Upper lobe of right lung (tissue), 1 donor: Measurements from ENCODE around the gene LYRM2. TPM values are rescaled to one million over a fixed set of nuclear protein-coding genes. Genes with fewer than 3 reads are reported as not detected.

Source experiments
- ATAC-seq: fragments of 200-7000 bp; cut with Tn5 transposase; one replicate; pipeline ENCODE4 v1.9.1; 2020; ENCODE audit warnings: mild to moderate bottlenecking, moderate library complexity
- DNase-seq: peaks from one replicate; pipeline ENCODE4 v3.0.0-alpha.2; 2020
- H3K27ac ChIP-seq: fragments of 200-600 bp; one replicate; pipeline ENCODE4 v1.8.0; 2022
- H3K27me3 ChIP-seq: fragments of 200-600 bp; one replicate; pipeline ENCODE4 v1.8.0; 2022; ENCODE audit warnings: mild to moderate bottlenecking
- H3K36me3 ChIP-seq: fragments of 200-600 bp; one replicate; pipeline ENCODE4 v1.8.0; 2022
- H3K4me1 ChIP-seq: fragments of 200-600 bp; one replicate; pipeline ENCODE4 v1.8.0; 2022
- H3K4me3 ChIP-seq: fragments of 200-600 bp; one replicate; pipeline ENCODE4 v1.8.0; 2022; ENCODE audit warnings: mild to moderate bottlenecking
- H3K9me3 ChIP-seq: fragments of 200-600 bp; one replicate; pipeline ENCODE4 v1.8.0; 2022
- CTCF ChIP-seq: fragments of 200-600 bp; IDR thresholded peaks from one replicate; pipeline ENCODE4 v1.8.0; 2022; ENCODE audit warnings: antibody characterized with exemption
- intact Hi-C: fragments of 100-400 bp; cut with DNase I; formaldehyde crosslinking; loops from one replicate; pipeline ENCODE4 v1.11.0; 2022
- total RNA-seq: library from RNA; stranded (reverse); fragmentation: NEBNext Ultra II Directional; extraction: Animal tissue kit (Norgen Biotek cat#: 25700); gene quantifications from one replicate; pipeline ENCODE4 v1.2.1, GENCODE V29; 2021
- donor health status: DM: no; HTN: yes; CAD: no; lungs with severe emphysema.

Gene LYRM2
- total RNA-seq, 1 donor from 2014 or later = 32.9 TPM

- intact Hi-C loops = no loop called here
- DNase-seq = no peak
- Histone ChIP-seq H3K9me3 (no peaks in the 10 kb centered on the region), H3K4me1 (no peaks in the 10 kb centered on the region), H3K36me3 (no peaks in the 10 kb centered on the region), H3K4me3 (no peak overlapping the region), H3K27ac (no peak overlapping the region), H3K27me3 (no peaks in the 10 kb centered on the region)
- TF ChIP-seq CTCF = no peak
- no peak for ATAC-seq
Observed at GRCh38 chr6:89602166-89602565, 36.4 kb downstream of the LYRM2 start.

DNA sequence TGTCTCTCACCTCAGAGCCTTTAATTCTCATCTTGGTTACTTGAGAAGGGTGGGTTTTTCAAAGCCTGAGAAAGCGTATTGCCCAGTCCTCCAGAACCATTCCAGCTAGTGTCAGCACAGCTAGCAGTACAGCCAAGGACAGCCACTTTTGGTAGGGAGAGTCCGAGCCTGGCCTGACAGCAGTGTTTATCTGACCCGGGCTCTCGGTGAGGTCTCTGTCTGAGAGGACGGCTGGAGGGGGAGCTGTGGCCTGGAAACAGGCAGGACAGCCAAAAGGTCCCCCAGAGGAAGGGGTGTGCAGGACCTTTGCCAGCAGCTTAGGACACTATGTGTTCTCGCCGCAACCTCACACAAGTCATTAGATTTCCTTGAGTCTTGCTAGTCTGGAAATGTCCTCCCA, 38.8 kb downstream of the LYRM2 start:
- ATAC-seq = no peak
- H3K4me1 ChIP-seq = no peaks in the 10 kb centered on the region
- H3K9me3 ChIP-seq = no peaks in the 10 kb centered on the region
- intact Hi-C loops = no loop called here
- no peak overlapping the region for H3K27ac ChIP-seq
- H3K27me3 ChIP-seq = no peaks in the 10 kb centered on the region
- H3K4me3 ChIP-seq = no peak overlapping the region
- TF ChIP-seq CTCF = no peak
- no peaks in the 10 kb centered on the region for H3K36me3 ChIP-seq
- no peak for DNase-seq

- intact Hi-C loops = no loop called here
- peak; percentile 89 for ATAC-seq
- Histone ChIP-seq H3K4me3 (no peak overlapping the region), H3K27ac (no peak overlapping the region), H3K9me3 (no peaks in the 10 kb centered on the region), H3K36me3 (no peaks in the 10 kb centered on the region), H3K27me3 (no peaks in the 10 kb centered on the region), H3K4me1 (no peaks in the 10 kb centered on the region)
- DNase-seq = no peak
- peak; percentile 39 for TF ChIP-seq CTCF
Observed at GRCh38 chr6:89597988-89598387, 40.6 kb downstream of the LYRM2 start.

GRCh38 chr6:89597372-89597771, 41.2 kb downstream of the LYRM2 start:
- DNase-seq (no peak), ATAC-seq (no peak)
- Histone ChIP-seq H3K4me3 (no peak overlapping the region), H3K27ac (no peak overlapping the region), H3K9me3 (no peaks in the 10 kb centered on the region), H3K4me1 (no peaks in the 10 kb centered on the region), H3K27me3 (no peaks in the 10 kb centered on the region), H3K36me3 (no peaks in the 10 kb centered on the region)
- intact Hi-C loops = no loop called here
- no peak for TF ChIP-seq CTCF

DNA sequence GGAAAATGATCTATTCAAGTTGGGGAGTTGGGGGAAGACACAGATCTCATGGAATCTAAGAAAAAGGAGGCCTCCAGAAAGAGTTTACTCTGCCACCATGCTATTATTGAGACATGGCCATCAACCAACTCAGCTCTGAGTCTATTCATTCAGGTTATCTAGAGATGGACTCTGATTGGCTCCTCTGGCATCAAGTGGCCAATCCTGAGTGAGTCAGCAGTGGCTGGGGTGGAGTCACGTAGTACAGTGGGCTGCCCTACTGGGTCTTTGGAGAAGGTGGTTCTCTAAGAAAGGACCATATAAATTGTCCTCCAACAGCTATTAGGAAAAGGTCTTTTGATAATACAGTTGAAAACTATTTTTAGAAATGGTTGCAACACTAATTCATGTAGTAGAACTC, 42.1 kb downstream of the LYRM2 start:
- Histone ChIP-seq H3K4me3 (no peak overlapping the region), H3K36me3 (no peaks in the 10 kb centered on the region), H3K4me1 (no peaks in the 10 kb centered on the region), H3K27ac (no peak overlapping the region), H3K27me3 (no peaks in the 10 kb centered on the region), H3K9me3 (no peaks in the 10 kb centered on the region)
- no peak for TF ChIP-seq CTCF
- intact Hi-C loops = no loop called here
- DNase-seq (no peak), ATAC-seq (peak; percentile 49)

DNA sequence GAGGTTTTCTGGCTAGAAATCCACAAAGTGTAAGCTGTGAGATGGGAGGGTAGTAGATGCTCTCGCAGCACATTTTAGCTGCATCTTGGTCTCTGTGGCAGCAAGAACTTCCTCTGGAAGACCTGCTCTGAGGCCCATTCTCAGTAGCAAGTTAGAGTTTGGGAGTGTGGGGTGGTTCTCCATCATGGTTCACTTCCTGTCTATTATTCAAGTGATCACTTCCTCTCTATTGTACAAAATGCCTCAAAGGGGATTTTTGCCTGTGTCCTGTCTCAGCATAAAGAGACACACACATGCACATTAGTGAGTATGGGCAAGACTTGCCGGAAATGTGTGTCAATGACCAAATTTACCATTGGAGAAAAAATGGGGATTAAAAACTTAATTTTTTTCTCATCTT, 42.5 kb downstream of the LYRM2 start:
- TF ChIP-seq CTCF = no peak
- Histone ChIP-seq H3K4me3 (no peak overlapping the region), H3K9me3 (no peaks in the 10 kb centered on the region), H3K27me3 (no peaks in the 10 kb centered on the region), H3K27ac (no peak overlapping the region), H3K4me1 (no peaks in the 10 kb centered on the region), H3K36me3 (no peaks in the 10 kb centered on the region)
- intact Hi-C loops = no loop called here
- no peak for DNase-seq
- ATAC-seq = no peak
